Measurements from ENCODE around the gene NOD1.

Gene NOD1

GRCh38 chr7:30502470-30503251 is 24.1 kb upstream of the NOD1 start:
- DNase-seq (ENCODE audit: low read depth in 1 of 2, low spot score in 1 of 2), result peak in 1 of 2 experiments; percentile 54
- TF ChIP-seq SPI1 (IDR thresholded peaks at IDR 0.05; ENCODE audit: borderline replicate concordance, low read depth) (peak; percentile 88; the same call in 1 of the 2 replicates), REST (IDR thresholded peaks at IDR 0.05; ENCODE audit: insufficient replicate concordance, low read depth) (no peak)
- Histone ChIP-seq H3K4me3 (replicated peaks; ENCODE audit: insufficient read depth, low read length) (no peak overlapping the region; the same call in 1 of the 2 replicates), H3K27me3 (ENCODE audit: insufficient read depth, poor library complexity, severe bottlenecking) (no peaks in the 10 kb centered on the region), H3K27ac (replicated peaks) (no peak overlapping the region)

DNA sequence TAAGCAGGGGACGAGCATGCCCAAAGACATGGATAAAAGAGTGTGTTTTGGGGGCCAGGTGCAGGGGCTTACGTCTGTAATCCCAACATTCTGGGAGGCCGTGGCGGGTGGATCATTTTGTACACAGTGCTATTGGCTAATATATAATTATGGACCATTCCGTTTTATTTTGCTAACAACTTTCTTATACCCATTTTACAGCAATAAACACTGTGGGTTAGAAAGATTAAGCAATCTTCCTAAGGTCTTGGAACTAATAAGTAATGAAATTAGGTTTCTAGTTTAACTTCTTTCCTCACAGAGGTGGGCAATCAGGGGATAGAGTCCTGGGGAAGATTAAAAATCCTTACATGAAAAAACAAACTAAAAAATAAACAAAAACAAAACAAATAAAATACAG is 22.7 kb upstream of the NOD1 start:
- Histone ChIP-seq H3K4me3 (replicated peaks; ENCODE audit: insufficient read depth, low read length) (no peak overlapping the region), H3K27ac (replicated peaks) (no peak overlapping the region), H3K27me3 (ENCODE audit: insufficient read depth, poor library complexity, severe bottlenecking) (no peaks in the 10 kb centered on the region)
- TF ChIP-seq POLR2AphosphoS5 (IDR thresholded peaks at IDR 0.05; ENCODE audit: low read depth) (no peak), GABPA (IDR thresholded peaks at IDR 0.05; ENCODE audit: low read depth) (no peak), REST (IDR thresholded peaks at IDR 0.05; ENCODE audit: insufficient replicate concordance, low read depth) (no peak)
- TF ChIP-seq, protein P1, sequence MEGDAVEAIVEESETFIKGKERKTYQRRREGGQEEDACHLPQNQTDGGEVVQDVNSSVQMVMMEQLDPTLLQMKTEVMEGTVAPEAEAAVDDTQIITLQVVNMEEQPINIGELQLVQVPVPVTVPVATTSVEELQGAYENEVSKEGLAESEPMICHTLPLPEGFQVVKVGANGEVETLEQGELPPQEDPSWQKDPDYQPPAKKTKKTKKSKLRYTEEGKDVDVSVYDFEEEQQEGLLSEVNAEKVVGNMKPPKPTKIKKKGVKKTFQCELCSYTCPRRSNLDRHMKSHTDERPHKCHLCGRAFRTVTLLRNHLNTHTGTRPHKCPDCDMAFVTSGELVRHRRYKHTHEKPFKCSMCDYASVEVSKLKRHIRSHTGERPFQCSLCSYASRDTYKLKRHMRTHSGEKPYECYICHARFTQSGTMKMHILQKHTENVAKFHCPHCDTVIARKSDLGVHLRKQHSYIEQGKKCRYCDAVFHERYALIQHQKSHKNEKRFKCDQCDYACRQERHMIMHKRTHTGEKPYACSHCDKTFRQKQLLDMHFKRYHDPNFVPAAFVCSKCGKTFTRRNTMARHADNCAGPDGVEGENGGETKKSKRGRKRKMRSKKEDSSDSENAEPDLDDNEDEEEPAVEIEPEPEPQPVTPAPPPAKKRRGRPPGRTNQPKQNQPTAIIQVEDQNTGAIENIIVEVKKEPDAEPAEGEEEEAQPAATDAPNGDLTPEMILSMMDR (IDR thresholded peaks at IDR 0.05; ENCODE audit: insufficient read depth, low read length), result no peak
- DNase-seq (ENCODE audit: low read depth in 1 of 2, low spot score in 1 of 2), result no peak

GRCh38 chr7:30493228-30493627 is 14.6 kb upstream of the NOD1 start:
- Histone ChIP-seq H3K4me3 (replicated peaks; ENCODE audit: insufficient read depth, low read length) (no peak overlapping the region), H3K27ac (replicated peaks) (no peak overlapping the region), H3K27me3 (ENCODE audit: insufficient read depth, poor library complexity, severe bottlenecking) (no peaks in the 10 kb centered on the region)
- no peak for DNase-seq (ENCODE audit: low read depth in 1 of 2, low spot score in 1 of 2)
- TF ChIP-seq SPI1 (IDR thresholded peaks at IDR 0.05; ENCODE audit: borderline replicate concordance, low read depth), result no peak
- no peak for TF ChIP-seq POLR2AphosphoS5 (IDR thresholded peaks at IDR 0.05; ENCODE audit: low read depth)
- no peak for TF ChIP-seq GABPA (IDR thresholded peaks at IDR 0.05; ENCODE audit: low read depth)
- no peak for TF ChIP-seq REST (IDR thresholded peaks at IDR 0.05; ENCODE audit: insufficient replicate concordance, low read depth)
- TF ChIP-seq, protein P1 (IDR thresholded peaks at IDR 0.05; ENCODE audit: insufficient read depth, low read length), result no peak
